ENCODE results near the gene PKP2.
A peak's percentile ranks its signal among the peaks of the same experiment; 100 is the strongest.
"Not testable (repeated sequence)": the region's sequence is repeated elsewhere in the genome, so short reads cannot be mapped to it uniquely, and the experiment has no call there.

The PKP2 gene

GRCh38 chr12:32903763-32904162 is 7.2 kb upstream of the PKP2 start:
- Histone ChIP-seq H3K4me1 (ENCODE audit: insufficient read depth, low read length) (peaks cover 4% of the 10 kb centered on the region), H3K9ac (ENCODE audit: low read depth, low read length) (no peak overlapping the region), H3K36me3 (ENCODE audit: insufficient read depth, low read length) (no peaks in the 10 kb centered on the region), H3K9me3 (ENCODE audit: control insufficient read depth, insufficient read depth, low read length) (no peaks in the 10 kb centered on the region)

DNA sequence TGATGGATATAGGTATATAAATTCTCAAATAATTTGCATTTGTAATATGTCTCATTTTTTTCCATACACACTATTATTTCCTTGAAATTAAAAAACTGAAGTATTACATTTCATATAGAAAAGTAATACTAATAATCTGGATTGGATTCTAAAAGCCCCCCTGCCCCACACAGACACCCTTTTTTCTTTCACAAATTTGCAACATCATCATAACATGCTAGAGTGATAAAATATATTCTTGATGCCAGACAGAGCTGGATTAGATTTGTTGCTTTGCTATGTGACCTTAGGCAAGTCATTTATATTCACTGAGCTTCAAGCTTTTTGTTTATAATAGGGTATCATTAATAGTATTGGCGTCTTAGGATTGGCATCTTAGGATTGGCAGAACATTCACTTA is 6.7 kb upstream of the PKP2 start:
- Histone ChIP-seq H3K9me3 (ENCODE audit: control insufficient read depth, insufficient read depth, low read length) (no peaks in the 10 kb centered on the region), H3K4me1 (ENCODE audit: insufficient read depth, low read length) (peaks cover 4% of the 10 kb centered on the region)

DNA sequence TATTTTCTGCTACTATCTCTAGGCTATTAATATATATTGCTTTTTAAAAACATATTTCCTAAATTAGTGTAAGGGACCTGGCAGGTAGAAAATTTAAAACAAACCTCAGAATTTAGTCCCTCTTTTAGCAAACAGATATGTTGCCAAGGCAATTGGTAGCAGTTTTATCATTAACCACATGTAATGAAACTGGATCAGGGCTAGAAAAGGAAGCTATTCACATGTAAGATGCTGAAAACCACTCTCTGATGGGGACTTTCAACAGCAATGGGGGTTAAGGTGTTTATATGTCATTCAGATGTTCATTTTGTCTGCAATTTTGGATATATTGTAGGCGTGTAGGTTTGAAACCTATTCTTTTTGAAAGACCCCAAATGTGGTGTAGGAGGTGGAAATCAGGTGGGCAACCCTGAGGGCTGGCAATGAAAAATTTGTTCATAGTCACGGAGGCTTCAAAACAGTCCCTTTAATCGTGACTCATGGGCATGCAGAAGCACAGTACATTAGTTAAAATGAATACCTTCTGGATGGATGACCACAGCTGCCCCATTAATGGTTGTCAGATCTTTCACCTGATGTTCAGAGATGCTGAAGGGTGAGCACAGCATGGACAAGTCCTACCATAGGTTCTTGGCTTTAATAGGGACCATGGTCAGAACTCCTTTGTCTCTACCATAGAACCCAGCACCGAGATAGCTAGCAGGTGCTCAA is 5.9 kb upstream of the PKP2 start:
- Histone ChIP-seq H3K4me1 (ENCODE audit: insufficient read depth, low read length) (peaks cover 7% of the 10 kb centered on the region), H3K9me3 (ENCODE audit: control insufficient read depth, insufficient read depth, low read length) (no peaks in the 10 kb centered on the region), H3K9ac (ENCODE audit: low read depth, low read length) (no peak overlapping the region), H3K36me3 (ENCODE audit: insufficient read depth, low read length) (no peaks in the 10 kb centered on the region)

More for the DNA sequence above, 6.7 kb upstream of the PKP2 start:
- no peaks in the 10 kb centered on the region for H3K36me3 ChIP-seq (ENCODE audit: insufficient read depth, low read length)
- no peak overlapping the region for H3K9ac ChIP-seq (ENCODE audit: low read depth, low read length)

GRCh38 chr12:32901553-32901952 is 5.0 kb upstream of the PKP2 start:
- Histone ChIP-seq H3K9ac (ENCODE audit: low read depth, low read length) (no peak overlapping the region), H3K9me3 (ENCODE audit: control insufficient read depth, insufficient read depth, low read length) (no peaks in the 10 kb centered on the region), H3K36me3 (ENCODE audit: insufficient read depth, low read length) (no peaks in the 10 kb centered on the region), H3K4me1 (ENCODE audit: insufficient read depth, low read length) (peaks cover 7% of the 10 kb centered on the region)

- H3K4me1 ChIP-seq (ENCODE audit: insufficient read depth, low read length): peaks cover 20% of the 10 kb centered on the region
- H3K36me3 ChIP-seq (ENCODE audit: insufficient read depth, low read length): no peaks in the 10 kb centered on the region
- H3K9me3 ChIP-seq (ENCODE audit: control insufficient read depth, insufficient read depth, low read length): no peaks in the 10 kb centered on the region
- H3K9ac ChIP-seq (ENCODE audit: low read depth, low read length): peak overlapping the region; percentile 55
Observed at GRCh38 chr12:32897687-32898573, 1.4 kb upstream of the PKP2 start.

- H3K4me1 ChIP-seq (ENCODE audit: insufficient read depth, low read length): peaks cover 26% of the 10 kb centered on the region
- H3K9me3 ChIP-seq (ENCODE audit: control insufficient read depth, insufficient read depth, low read length): no peaks in the 10 kb centered on the region
- no peaks in the 10 kb centered on the region for H3K36me3 ChIP-seq (ENCODE audit: insufficient read depth, low read length)
- H3K9ac ChIP-seq (ENCODE audit: low read depth, low read length): peak overlapping the region; percentile 55
Observed at GRCh38 chr12:32897281-32897610, 669 bp upstream of the PKP2 start.

GRCh38 chr12:32895688-32896431 is 717 bp downstream of the PKP2 start:
- H3K36me3 ChIP-seq (ENCODE audit: insufficient read depth, low read length): no peaks in the 10 kb centered on the region
- peaks cover 31% of the 10 kb centered on the region for H3K4me1 ChIP-seq (ENCODE audit: insufficient read depth, low read length)
- H3K9ac ChIP-seq (ENCODE audit: low read depth, low read length): peak overlapping the region; percentile 55
- no peaks in the 10 kb centered on the region for H3K9me3 ChIP-seq (ENCODE audit: control insufficient read depth, insufficient read depth, low read length)

- Histone ChIP-seq H3K4me1 (ENCODE audit: insufficient read depth, low read length) (peaks cover 31% of the 10 kb centered on the region), H3K9ac (ENCODE audit: low read depth, low read length) (0 out of 2 replicates have a peak overlapping the region, but pooled peaks have one; percentile 14), H3K36me3 (ENCODE audit: insufficient read depth, low read length) (no peaks in the 10 kb centered on the region), H3K9me3 (ENCODE audit: control insufficient read depth, insufficient read depth, low read length) (no peaks in the 10 kb centered on the region)
Observed at GRCh38 chr12:32894566-32894965, 2.0 kb downstream of the PKP2 start.

DNA sequence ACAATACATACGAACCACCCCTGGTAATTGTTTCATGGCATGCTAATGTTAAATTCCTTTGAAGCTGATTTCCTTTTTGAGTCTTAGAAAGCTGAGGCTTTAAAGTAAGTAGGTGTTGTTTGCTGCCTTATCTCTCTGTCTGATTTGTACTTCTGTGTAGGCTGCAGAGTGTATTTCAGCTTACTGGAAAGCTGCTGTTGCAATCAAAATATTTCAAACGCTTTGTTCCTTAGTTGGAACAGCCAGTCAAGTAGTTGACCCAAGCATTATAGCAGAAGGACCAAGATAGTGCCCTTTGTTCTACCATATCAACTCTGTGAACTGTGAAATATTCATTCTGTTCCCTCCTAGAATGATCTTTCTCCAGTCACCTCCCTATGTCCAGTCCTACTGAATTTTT is 3.1 kb downstream of the PKP2 start:
- H3K4me1 ChIP-seq (ENCODE audit: insufficient read depth, low read length): peaks cover 40% of the 10 kb centered on the region

DNA sequence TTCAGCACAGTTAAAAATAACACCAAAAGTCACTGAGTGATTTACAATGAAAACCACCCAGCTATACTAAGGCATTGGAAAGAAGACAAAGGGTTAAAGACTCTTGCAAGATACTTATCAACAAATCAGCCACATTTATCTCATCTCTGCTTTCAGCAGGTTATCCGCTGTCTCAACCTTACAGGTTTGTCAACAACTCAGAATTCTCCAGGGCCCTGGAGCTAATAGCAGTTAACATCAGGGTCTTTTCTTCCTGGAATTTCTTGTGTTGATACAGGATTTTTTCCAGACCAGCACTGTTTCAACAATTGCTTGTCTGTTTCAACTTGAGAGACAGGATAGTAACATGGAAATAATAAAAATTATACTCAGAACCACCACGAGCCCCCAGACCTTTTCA is 3.5 kb downstream of the PKP2 start:
- peak overlapping the region; percentile 32 for H3K9ac ChIP-seq (ENCODE audit: low read depth, low read length)
- H3K4me1 ChIP-seq (ENCODE audit: insufficient read depth, low read length): peaks cover 40% of the 10 kb centered on the region
- H3K9me3 ChIP-seq (ENCODE audit: control insufficient read depth, insufficient read depth, low read length): no peaks in the 10 kb centered on the region
- no peaks in the 10 kb centered on the region for H3K36me3 ChIP-seq (ENCODE audit: insufficient read depth, low read length)

More for the DNA sequence above, 3.1 kb downstream of the PKP2 start:
- H3K9me3 ChIP-seq (ENCODE audit: control insufficient read depth, insufficient read depth, low read length): no peaks in the 10 kb centered on the region
- H3K36me3 ChIP-seq (ENCODE audit: insufficient read depth, low read length): no peaks in the 10 kb centered on the region
- H3K9ac ChIP-seq (ENCODE audit: low read depth, low read length): peak overlapping the region; percentile 19

GRCh38 chr12:32892369-32892768 is 4.2 kb downstream of the PKP2 start:
- peaks cover 37% of the 10 kb centered on the region for H3K4me1 ChIP-seq (ENCODE audit: insufficient read depth, low read length)
- peak overlapping the region; percentile 12; the same call in 1 of the 2 replicates for H3K9ac ChIP-seq (ENCODE audit: low read depth, low read length)
- not testable (repeated sequence) for H3K9me3 ChIP-seq (ENCODE audit: control insufficient read depth, insufficient read depth, low read length); H3K36me3 ChIP-seq (ENCODE audit: insufficient read depth, low read length)

DNA sequence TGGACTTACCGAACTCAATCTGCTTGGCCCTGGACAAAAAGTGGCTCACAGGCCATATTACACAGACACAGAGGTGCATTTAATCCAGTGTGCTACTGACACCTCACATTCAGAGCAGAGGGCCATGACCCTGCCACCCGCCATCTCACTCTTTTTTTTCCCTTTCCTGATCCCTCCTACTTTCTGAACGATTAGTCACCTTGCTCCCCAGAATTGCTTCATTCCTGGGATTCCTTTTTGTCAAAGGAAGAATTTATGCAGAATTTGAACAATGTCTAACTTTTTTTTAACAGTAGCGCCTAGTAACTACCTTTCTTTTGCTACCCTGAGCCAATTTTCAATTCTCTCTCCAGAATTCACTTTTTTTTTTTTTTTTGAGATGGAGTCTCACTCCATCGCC is 4.6 kb downstream of the PKP2 start:
- Histone ChIP-seq H3K4me1 (ENCODE audit: insufficient read depth, low read length) (peaks cover 37% of the 10 kb centered on the region), H3K9me3 (ENCODE audit: control insufficient read depth, insufficient read depth, low read length) (no peaks in the 10 kb centered on the region), H3K9ac (ENCODE audit: low read depth, low read length) (peak overlapping the region; percentile 12; the same call in 1 of the 2 replicates), H3K36me3 (ENCODE audit: insufficient read depth, low read length) (no peaks in the 10 kb centered on the region)

DNA sequence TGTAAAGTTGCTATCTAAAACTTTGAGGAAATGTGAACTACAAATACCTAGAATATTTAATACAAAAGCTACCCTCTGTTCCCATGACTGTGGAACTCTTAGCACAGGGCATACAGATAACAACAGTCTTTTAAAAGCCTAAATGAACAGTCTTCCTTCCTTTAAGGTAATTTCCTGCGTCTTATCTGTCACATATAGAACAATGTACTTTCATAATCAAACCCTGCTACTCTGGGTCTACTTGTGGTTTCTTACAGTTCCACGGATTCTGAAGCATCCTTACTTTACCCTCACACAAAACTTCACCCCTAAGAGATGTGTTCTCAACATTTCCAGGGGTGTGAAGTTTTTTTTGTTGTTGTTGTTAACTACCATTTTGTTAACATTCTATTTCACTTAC is 5.1 kb downstream of the PKP2 start:
- H3K9ac ChIP-seq (ENCODE audit: low read depth, low read length): peak overlapping the region; percentile 2; the same call in 1 of the 2 replicates
- no peaks in the 10 kb centered on the region for H3K9me3 ChIP-seq (ENCODE audit: control insufficient read depth, insufficient read depth, low read length)
- peaks cover 37% of the 10 kb centered on the region for H3K4me1 ChIP-seq (ENCODE audit: insufficient read depth, low read length)
- H3K36me3 ChIP-seq (ENCODE audit: insufficient read depth, low read length): no peaks in the 10 kb centered on the region

- Histone ChIP-seq H3K9me3 (ENCODE audit: control insufficient read depth, insufficient read depth, low read length) (no peaks in the 10 kb centered on the region), H3K9ac (ENCODE audit: low read depth, low read length) (no peak overlapping the region), H3K36me3 (ENCODE audit: insufficient read depth, low read length) (no peaks in the 10 kb centered on the region), H3K4me1 (ENCODE audit: insufficient read depth, low read length) (peaks cover 42% of the 10 kb centered on the region)
Observed at GRCh38 chr12:32889011-32889760, 7.4 kb downstream of the PKP2 start.
